Upper lobe of left lung (tissue), 4 donors: Measurements from ENCODE around the gene TMEM250.

ENCODE experiments used
- CTCF ChIP-seq, 6 experiments: fragments of 450-650 bp in 4 of 6; fragments of 200-600 bp in 2 of 6; sonication (generic) in 2 of 6; IDR thresholded peaks; one replicate each; pipeline ENCODE4 v1.5.1; 2016 to 2019; ENCODE audit warnings: antibody characterized with exemption in 6 of 6
- POLR2AphosphoS5 ChIP-seq, 2 donors: sonication (generic); formaldehyde crosslinking; IDR thresholded peaks; one replicate each; pipeline ENCODE4 v1.5.1; 2017; ENCODE audit warnings: antibody characterized with exemption in 2 of 2

- TF ChIP-seq POLR2AphosphoS5 (IDR thresholded peaks at IDR 0.05) (no peak), CTCF (IDR thresholded peaks at IDR 0.05) (no peak)
Measured at GRCh38 chr9:136092741-136093140, 25.9 kb downstream of the TMEM250 start.
